Chondrocyte (in vitro differentiated cells): Measurements from ENCODE around the gene TMEM163. TPM values are rescaled to one million over a fixed set of nuclear protein-coding genes. Genes with fewer than 3 reads are reported as not detected.

Experiments used
- DNase-seq: peaks from one replicate; pipeline ENCODE4 v3.0.0; 2021; ENCODE audit warnings: mixed read lengths, low spot score
- H3K27ac Mint-ChIP-seq: one replicate; pipeline ENCODE4 v1.8.0; 2021; ENCODE audit warnings: mild to moderate bottlenecking, moderate library complexity, mixed read lengths; ENCODE audit not compliant: unreplicated experiment
- H3K27me3 Mint-ChIP-seq: 2 replicates; pipeline ENCODE4 v1.8.0; 2021; ENCODE audit warnings: low read depth, mixed read lengths
- H3K36me3 Mint-ChIP-seq: 2 replicates; pipeline ENCODE4 v1.8.0; 2021; ENCODE audit warnings: low read depth, mixed read lengths
- H3K4me1 Mint-ChIP-seq: 2 replicates; pipeline ENCODE4 v1.8.0; 2021; ENCODE audit warnings: low read depth, mild to moderate bottlenecking, mixed read lengths
- H3K4me3 Mint-ChIP-seq: one replicate; pipeline ENCODE4 v1.8.0; 2021; ENCODE audit warnings: mild to moderate bottlenecking, moderate library complexity, mixed read lengths; ENCODE audit not compliant: unreplicated experiment
- H3K9me3 Mint-ChIP-seq: 2 replicates; pipeline ENCODE4 v1.8.0; 2021; ENCODE audit warnings: low read depth, mixed read lengths
- CTCF ChIP-seq: fragments of 200-600 bp; sonication (generic); IDR thresholded peaks from 2 replicates; pipeline ENCODE4 v1.5.0; 2021; ENCODE audit warnings: antibody characterized with exemption, mild to moderate bottlenecking, moderate library complexity
- total RNA-seq: library from RNA; stranded (reverse); gene quantifications from 3 replicates; pipeline ENCODE4 v1.2.1, GENCODE V29; 2021

Gene TMEM163
- total RNA-seq, 1 donor from 2014 or later, result 0.07 TPM

GRCh38 chr2:134457353-134457752 lies 261.4 kb downstream of the TMEM163 start:
- Mint-ChIP-seq H3K4me1 (no peaks in the 10 kb centered on the region), H3K4me3 (no peak overlapping the region), H3K9me3 (no peaks in the 10 kb centered on the region), H3K36me3 (no peaks in the 10 kb centered on the region), H3K27ac (no peak overlapping the region), H3K27me3 (no peaks in the 10 kb centered on the region)
- DNase-seq, result no peak
- TF ChIP-seq CTCF, result no peak

- Mint-ChIP-seq H3K4me3 (no peak overlapping the region), H3K4me1 (no peaks in the 10 kb centered on the region), H3K27me3 (no peaks in the 10 kb centered on the region), H3K27ac (no peak overlapping the region), H3K9me3 (no peaks in the 10 kb centered on the region), H3K36me3 (no peaks in the 10 kb centered on the region)
- TF ChIP-seq CTCF, result no peak
- DNase-seq, result no peak
These were observed 263.4 kb downstream of the TMEM163 start for GRCh38 chr2:134455426-134455825.

- Mint-ChIP-seq H3K4me1 (no peaks in the 10 kb centered on the region), H3K4me3 (no peak overlapping the region), H3K9me3 (no peaks in the 10 kb centered on the region), H3K27me3 (no peaks in the 10 kb centered on the region), H3K36me3 (no peaks in the 10 kb centered on the region), H3K27ac (no peak overlapping the region)
- no peak for TF ChIP-seq CTCF
- no peak for DNase-seq
These were observed 263.9 kb downstream of the TMEM163 start for GRCh38 chr2:134454931-134455330.

GRCh38 chr2:134454426-134454825 lies 264.4 kb downstream of the TMEM163 start:
- no peaks in the 10 kb centered on the region for H3K4me1 Mint-ChIP-seq
- no peaks in the 10 kb centered on the region for H3K27me3 Mint-ChIP-seq
- TF ChIP-seq CTCF, result no peak
- no peaks in the 10 kb centered on the region for H3K9me3 Mint-ChIP-seq
- no peak overlapping the region for H3K27ac Mint-ChIP-seq
- no peak overlapping the region for H3K4me3 Mint-ChIP-seq
- no peaks in the 10 kb centered on the region for H3K36me3 Mint-ChIP-seq
- no peak for DNase-seq

- DNase-seq, result no peak
- no peak overlapping the region for H3K4me3 Mint-ChIP-seq
- no peak for TF ChIP-seq CTCF
- H3K36me3 Mint-ChIP-seq, result peaks cover 1% of the 10 kb centered on the region
- no peaks in the 10 kb centered on the region for H3K4me1 Mint-ChIP-seq
- no peak overlapping the region for H3K27ac Mint-ChIP-seq
- H3K27me3 Mint-ChIP-seq, result no peaks in the 10 kb centered on the region
- no peaks in the 10 kb centered on the region for H3K9me3 Mint-ChIP-seq
These were observed 264.8 kb downstream of the TMEM163 start for GRCh38 chr2:134453973-134454372.
